ENCODE measurements around the gene MACF1.
"Not testable (repeated sequence)": the region's sequence is repeated elsewhere in the genome, so short reads cannot be mapped to it uniquely, and the experiment has no call there.

The MACF1 gene

GRCh38 chr1:39204441-39205081 is at the start of gene MACF1:
Gene MACF1, plus strand, starts transcription at chr1:39204695. Its CDS starts 328 bp downstream, at chr1:39205023.
- peaks cover 16% of the 10 kb centered on the region for H3K36me3 Mint-ChIP-seq (ENCODE audit: low read depth)
- H3K4me3 Mint-ChIP-seq = peak within 1 kb of the TSS; percentile 99
- H3K27me3 Mint-ChIP-seq (ENCODE audit: low read depth) = no peaks in the 10 kb centered on the region
- H3K27ac Mint-ChIP-seq = peak within 1 kb of the TSS; percentile 98
- peaks cover 42% of the 10 kb centered on the region for H3K4me1 Mint-ChIP-seq (ENCODE audit: low read depth)
- H3K9me3 Mint-ChIP-seq = no peaks in the 10 kb centered on the region

GRCh38 chr1:39157304-39157703 is 47.2 kb upstream of the MACF1 start:
- H3K27ac Mint-ChIP-seq = no peak overlapping the region
- H3K36me3 Mint-ChIP-seq (ENCODE audit: low read depth) = no peaks in the 10 kb centered on the region
- H3K4me3 Mint-ChIP-seq = no peak overlapping the region
- peaks cover 28% of the 10 kb centered on the region for H3K27me3 Mint-ChIP-seq (ENCODE audit: low read depth)
- no peaks in the 10 kb centered on the region for H3K9me3 Mint-ChIP-seq
- H3K4me1 Mint-ChIP-seq (ENCODE audit: low read depth) = peaks cover 2% of the 10 kb centered on the region

- H3K4me3 Mint-ChIP-seq = no peak overlapping the region
- peaks cover 28% of the 10 kb centered on the region for H3K27me3 Mint-ChIP-seq (ENCODE audit: low read depth)
- no peak overlapping the region for H3K27ac Mint-ChIP-seq
- H3K9me3 Mint-ChIP-seq = no peaks in the 10 kb centered on the region
- peaks cover 2% of the 10 kb centered on the region for H3K4me1 Mint-ChIP-seq (ENCODE audit: low read depth)
- no peaks in the 10 kb centered on the region for H3K36me3 Mint-ChIP-seq (ENCODE audit: low read depth)
These were observed 46.0 kb upstream of the MACF1 start for GRCh38 chr1:39158327-39159086.

- H3K4me1 Mint-ChIP-seq (ENCODE audit: low read depth) = peaks cover 2% of the 10 kb centered on the region
- no peak overlapping the region for H3K27ac Mint-ChIP-seq
- H3K27me3 Mint-ChIP-seq (ENCODE audit: low read depth) = peaks cover 28% of the 10 kb centered on the region
- no peaks in the 10 kb centered on the region for H3K36me3 Mint-ChIP-seq (ENCODE audit: low read depth)
- H3K4me3 Mint-ChIP-seq = no peak overlapping the region
- H3K9me3 Mint-ChIP-seq = no peaks in the 10 kb centered on the region
These were observed 45.1 kb upstream of the MACF1 start for GRCh38 chr1:39159224-39160036.

GRCh38 chr1:39160703-39161102 is 43.8 kb upstream of the MACF1 start:
- Mint-ChIP-seq H3K36me3 (ENCODE audit: low read depth) (no peaks in the 10 kb centered on the region), H3K4me1 (ENCODE audit: low read depth) (no peaks in the 10 kb centered on the region), H3K4me3 (no peak overlapping the region), H3K27me3 (ENCODE audit: low read depth) (peaks cover 28% of the 10 kb centered on the region), H3K27ac (no peak overlapping the region), H3K9me3 (no peaks in the 10 kb centered on the region)

- H3K4me3 Mint-ChIP-seq; H3K27ac Mint-ChIP-seq; H3K36me3 Mint-ChIP-seq (ENCODE audit: low read depth); H3K4me1 Mint-ChIP-seq (ENCODE audit: low read depth); H3K9me3 Mint-ChIP-seq: not testable (repeated sequence)
- peaks cover 28% of the 10 kb centered on the region for H3K27me3 Mint-ChIP-seq (ENCODE audit: low read depth)
These were observed 42.7 kb upstream of the MACF1 start for GRCh38 chr1:39161811-39162210.

- H3K36me3 Mint-ChIP-seq (ENCODE audit: low read depth) = no peaks in the 10 kb centered on the region
- no peaks in the 10 kb centered on the region for H3K4me1 Mint-ChIP-seq (ENCODE audit: low read depth)
- no peaks in the 10 kb centered on the region for H3K9me3 Mint-ChIP-seq
- H3K27me3 Mint-ChIP-seq (ENCODE audit: low read depth) = peaks cover 25% of the 10 kb centered on the region
- H3K4me3 Mint-ChIP-seq = no peak overlapping the region
- H3K27ac Mint-ChIP-seq = no peak overlapping the region
These were observed 41.0 kb upstream of the MACF1 start for GRCh38 chr1:39163469-39163868.

- Mint-ChIP-seq H3K36me3 (ENCODE audit: low read depth) (no peaks in the 10 kb centered on the region), H3K27ac (no peak overlapping the region), H3K27me3 (ENCODE audit: low read depth) (peaks cover 20% of the 10 kb centered on the region), H3K9me3 (no peaks in the 10 kb centered on the region), H3K4me1 (ENCODE audit: low read depth) (no peaks in the 10 kb centered on the region), H3K4me3 (no peak overlapping the region)
These were observed 40.2 kb upstream of the MACF1 start for GRCh38 chr1:39164256-39164655.

- H3K9me3 Mint-ChIP-seq = no peaks in the 10 kb centered on the region
- H3K27ac Mint-ChIP-seq = no peak overlapping the region
- H3K4me3 Mint-ChIP-seq = no peak overlapping the region
- no peaks in the 10 kb centered on the region for H3K36me3 Mint-ChIP-seq (ENCODE audit: low read depth)
- H3K4me1 Mint-ChIP-seq (ENCODE audit: low read depth) = no peaks in the 10 kb centered on the region
- H3K27me3 Mint-ChIP-seq (ENCODE audit: low read depth) = peaks cover 14% of the 10 kb centered on the region
These were observed 39.4 kb upstream of the MACF1 start for GRCh38 chr1:39165049-39165448.

GRCh38 chr1:39165488-39165887 is 39.0 kb upstream of the MACF1 start:
- H3K27me3 Mint-ChIP-seq (ENCODE audit: low read depth) = peaks cover 12% of the 10 kb centered on the region
- no peaks in the 10 kb centered on the region for H3K9me3 Mint-ChIP-seq
- no peaks in the 10 kb centered on the region for H3K36me3 Mint-ChIP-seq (ENCODE audit: low read depth)
- no peak overlapping the region for H3K4me3 Mint-ChIP-seq
- no peaks in the 10 kb centered on the region for H3K4me1 Mint-ChIP-seq (ENCODE audit: low read depth)
- no peak overlapping the region for H3K27ac Mint-ChIP-seq

GRCh38 chr1:39167632-39168209 is 36.8 kb upstream of the MACF1 start:
- Mint-ChIP-seq H3K4me1 (ENCODE audit: low read depth) (no peaks in the 10 kb centered on the region), H3K36me3 (ENCODE audit: low read depth) (no peaks in the 10 kb centered on the region), H3K27ac (no peak overlapping the region), H3K27me3 (ENCODE audit: low read depth) (peaks cover 4% of the 10 kb centered on the region), H3K9me3 (no peaks in the 10 kb centered on the region), H3K4me3 (no peak overlapping the region)

- Mint-ChIP-seq H3K27ac (no peak overlapping the region), H3K9me3 (no peaks in the 10 kb centered on the region), H3K36me3 (ENCODE audit: low read depth) (no peaks in the 10 kb centered on the region), H3K27me3 (ENCODE audit: low read depth) (peaks cover 4% of the 10 kb centered on the region), H3K4me3 (no peak overlapping the region), H3K4me1 (ENCODE audit: low read depth) (no peaks in the 10 kb centered on the region)
These were observed 36.0 kb upstream of the MACF1 start for GRCh38 chr1:39168301-39169080.

- H3K9me3 Mint-ChIP-seq = no peaks in the 10 kb centered on the region
- H3K27ac Mint-ChIP-seq = no peak overlapping the region
- H3K4me3 Mint-ChIP-seq = no peak overlapping the region
- H3K27me3 Mint-ChIP-seq (ENCODE audit: low read depth) = peaks cover 4% of the 10 kb centered on the region
- H3K36me3 Mint-ChIP-seq (ENCODE audit: low read depth) = no peaks in the 10 kb centered on the region
- H3K4me1 Mint-ChIP-seq (ENCODE audit: low read depth) = peaks cover 2% of the 10 kb centered on the region
These were observed 33.5 kb upstream of the MACF1 start for GRCh38 chr1:39170731-39171667.
